Right renal cortex interstitium (tissue), 3 donors: ENCODE results near the gene DPPA5. TPM values are rescaled to one million over a fixed set of nuclear protein-coding genes. Genes with fewer than 3 reads are reported as not detected.
A peak's percentile ranks its signal among the peaks of the same experiment; 100 is the strongest.
"Not testable (repeated sequence)": the region's sequence is repeated elsewhere in the genome, so short reads cannot be mapped to it uniquely, and the experiment has no call there.

ENCODE experiments used
- DNase-seq, 3 donors: peaks; one replicate each; pipeline ENCODE4 v3.0.0-alpha.2; 2013; ENCODE audit warnings: low read depth in 3 of 3, low spot score in 2 of 3
- polyA plus RNA-seq, 3 donors: library from polyadenylated mRNA; unstranded; fragments of 120-200 nt; gene quantifications; one replicate each; pipeline ENCODE4 v1.2.1, GENCODE V29; 2013; ENCODE audit not compliant: insufficient read length in 3 of 3

DPPA5 gene
- polyA plus RNA-seq: not detected

GRCh38 chr6:73353636-73354593, at the start of gene DPPA5:
TSS of gene DPPA5 (minus strand) at chr6:73354276. CDS start at chr6:73354225, 51 bp downstream.
- no peak for DNase-seq

- DNase-seq: no peak
Observed at GRCh38 chr6:73400656-73401055, 46.6 kb upstream of the DPPA5 start.

- DNase-seq: no peak
Observed at GRCh38 chr6:73395875-73396274, 41.8 kb upstream of the DPPA5 start.

GRCh38 chr6:73394577-73395354, 40.7 kb upstream of the DPPA5 start, which contains the start of gene DDX43:
TSS of gene DDX43 (plus strand) at chr6:73394828. CDS start at chr6:73394906, 78 bp downstream.
- DNase-seq: no peak

- DNase-seq: no peak
Observed at GRCh38 chr6:73393278-73393677, 39.2 kb upstream of the DPPA5 start.

- not testable (repeated sequence) for DNase-seq
Observed at GRCh38 chr6:73392188-73392587, 38.1 kb upstream of the DPPA5 start.

- no peak for DNase-seq
Observed at GRCh38 chr6:73391675-73392074, 37.6 kb upstream of the DPPA5 start.

GRCh38 chr6:73389854-73390253, 35.8 kb upstream of the DPPA5 start:
- DNase-seq: no peak

GRCh38 chr6:73388800-73389512, 34.9 kb upstream of the DPPA5 start:
- DNase-seq: peak; percentile 17 to 29 (median 27)

- DNase-seq: no peak
Observed at GRCh38 chr6:73388433-73388799, 34.3 kb upstream of the DPPA5 start.

- DNase-seq: no peak
Observed at GRCh38 chr6:73382462-73383113, 28.5 kb upstream of the DPPA5 start.

GRCh38 chr6:73381531-73381930, 27.5 kb upstream of the DPPA5 start:
- DNase-seq: not testable (repeated sequence)

GRCh38 chr6:73377225-73377624, 23.1 kb upstream of the DPPA5 start:
- DNase-seq: no peak

GRCh38 chr6:73375216-73375615, 21.1 kb upstream of the DPPA5 start:
- DNase-seq: no peak

GRCh38 chr6:73372516-73372915, 18.4 kb upstream of the DPPA5 start:
- no peak for DNase-seq

GRCh38 chr6:73371984-73372383, 17.9 kb upstream of the DPPA5 start:
- no peak for DNase-seq

GRCh38 chr6:73369563-73369962, 15.5 kb upstream of the DPPA5 start, which contains the start of gene OOEP:
TSS of gene OOEP (minus strand) at chr6:73369897. CDS start at chr6:73369792, 105 bp downstream.
- no peak for DNase-seq

- no peak for DNase-seq
Observed at GRCh38 chr6:73369157-73369556, 15.1 kb upstream of the DPPA5 start.

GRCh38 chr6:73368675-73369074, 14.6 kb upstream of the DPPA5 start:
- DNase-seq: no peak

GRCh38 chr6:73367761-73368355, 13.8 kb upstream of the DPPA5 start:
- DNase-seq: no peak
